Activated T-cell treated with anti-CD3 and anti-CD28 coated beads, Interleukin-2, amount 50 U/mL, for 48 hours (primary cell): ENCODE measurements around the gene REPIN1.

Source experiments
- DNase-seq, 2 experiments: peaks; one replicate each; pipeline ENCODE4 v3.0.0-alpha.2; 2020

REPIN1 gene

DNA sequence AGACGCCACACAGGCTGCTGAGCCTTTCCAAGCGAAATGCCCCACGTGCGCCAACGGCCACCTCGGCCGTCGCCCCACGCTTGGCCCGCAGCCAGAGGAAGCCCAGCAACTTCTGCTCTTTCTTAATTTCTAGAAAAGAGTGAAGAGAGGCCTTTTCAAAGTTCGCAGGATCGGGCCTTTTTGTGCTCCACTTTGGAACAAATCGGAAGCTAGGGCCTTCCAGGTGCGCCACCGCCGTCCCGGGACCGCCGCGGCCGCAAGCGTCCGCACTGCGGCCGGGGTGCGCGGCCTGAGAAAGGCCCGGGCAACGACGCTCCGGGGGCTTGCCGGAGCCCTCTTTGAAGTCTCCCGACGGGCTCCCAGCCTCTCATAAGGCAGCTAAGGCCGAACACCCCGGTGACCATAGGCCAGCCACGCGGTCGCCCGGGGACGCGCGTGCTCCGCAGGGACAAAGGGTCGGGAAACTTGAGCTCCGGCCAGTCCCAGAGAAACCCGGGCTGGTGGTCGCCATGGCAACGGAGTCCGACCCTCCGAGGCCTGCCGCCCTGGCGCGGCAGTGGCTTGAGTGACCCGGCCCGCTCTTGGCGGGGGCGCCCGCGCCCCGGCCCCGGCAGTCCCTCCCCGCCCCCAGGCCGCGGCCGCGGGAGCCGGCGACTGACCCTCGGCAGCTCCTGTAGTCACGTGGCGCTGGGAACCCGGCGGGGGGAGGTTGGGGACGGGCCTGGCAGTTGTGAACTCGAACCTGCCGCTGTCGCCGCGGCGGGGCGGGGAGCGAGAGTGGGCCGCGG lies at the start of gene REPIN1:
REPIN1 (plus strand) TSS at position 727 of the 788 bp plus-strand sequence. CDS start 890 bp downstream, outside the sequence.
- peak; percentile 86 to 88 for DNase-seq

DNA sequence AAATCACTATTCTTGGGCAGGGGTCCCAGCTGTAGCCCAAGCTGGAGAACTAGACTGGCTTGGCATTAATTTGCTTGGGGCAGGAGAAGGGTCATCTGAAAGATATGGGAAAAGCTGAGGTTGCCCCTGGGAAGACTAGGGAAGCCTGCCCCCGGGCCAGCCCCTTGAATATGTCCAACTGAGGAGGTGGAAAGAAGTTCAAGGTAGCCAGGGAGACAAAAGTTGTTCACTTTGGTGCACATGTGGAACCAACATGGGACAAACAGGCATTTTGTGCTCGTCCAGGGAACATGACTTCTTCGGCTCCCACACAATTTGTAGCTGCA lies 46.9 kb upstream of the REPIN1 start:
- peak in 1 of 2 experiments; percentile 32 for DNase-seq

- DNase-seq, result peak; percentile 72 to 74
Observed at GRCh38 chr7:150322114-150322832, 46.3 kb upstream of the REPIN1 start.

- peak; percentile 76 to 81 for DNase-seq
Observed at GRCh38 chr7:150322833-150323681, 45.6 kb upstream of the REPIN1 start, which contains the start of the genes ACTR3C and LRRC61. ACTR3C (minus strand) TSS chr7:150323545; CDS start chr7:150295296, 28,249 bp downstream. LRRC61 (plus strand) TSS chr7:150323355; CDS start chr7:150336862, 13,507 bp downstream.

GRCh38 chr7:150323682-150324372 lies 44.8 kb upstream of the REPIN1 start:
- peak in 1 of 2 experiments; percentile 66 for DNase-seq

DNA sequence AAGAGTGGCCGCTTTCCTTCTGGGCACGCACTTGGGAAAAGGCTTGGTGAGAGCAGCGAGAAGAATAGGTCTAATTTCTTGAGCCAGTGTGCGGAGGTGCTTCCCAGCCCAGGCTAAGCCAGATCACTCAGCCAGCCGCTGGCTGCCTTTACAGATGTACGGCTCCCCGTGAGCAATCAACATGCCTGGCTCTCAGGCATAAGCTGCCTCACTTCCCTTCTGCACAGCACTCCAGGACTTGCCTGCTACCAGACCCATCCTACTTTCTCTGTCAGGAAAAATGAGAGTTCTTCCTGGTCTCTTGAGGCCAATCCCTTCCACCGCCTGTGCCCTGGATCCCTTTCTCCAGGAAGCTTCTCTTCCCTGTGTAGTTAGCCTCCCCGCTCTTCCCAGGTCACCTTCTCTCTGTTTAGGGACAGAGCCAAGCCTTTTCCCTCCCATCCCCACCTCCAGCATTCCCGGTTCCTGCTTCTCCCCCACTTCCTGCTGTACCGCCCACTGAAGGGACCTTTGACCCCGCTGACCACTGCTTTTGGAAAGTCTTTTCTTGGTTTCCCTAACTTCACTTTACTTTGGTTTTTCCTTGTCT lies 44.2 kb upstream of the REPIN1 start:
- no peak for DNase-seq

DNA sequence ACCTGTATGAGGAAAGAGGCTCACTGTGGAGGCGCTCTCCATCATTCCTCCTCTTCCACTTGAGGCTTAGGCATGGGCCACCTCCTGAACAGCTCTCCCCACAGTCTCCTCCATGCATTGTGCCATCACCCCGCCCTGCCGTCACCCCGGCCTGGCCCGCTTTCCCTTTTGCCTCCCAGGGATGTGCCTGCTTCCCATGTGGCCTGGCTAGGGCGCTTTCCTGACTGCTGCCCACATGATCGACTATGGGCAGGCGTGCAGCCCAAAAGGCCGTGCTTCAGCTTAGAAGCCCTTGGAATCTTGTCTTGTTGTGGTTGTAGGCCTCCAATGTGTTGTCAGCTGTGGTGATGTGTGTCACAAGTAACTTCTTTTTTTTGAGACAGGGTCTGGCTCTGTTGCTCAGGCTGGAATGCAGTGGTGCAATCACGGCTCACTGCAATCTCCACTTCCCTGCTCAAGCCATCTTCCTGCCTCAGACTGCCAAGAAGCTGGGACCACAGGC lies 43.5 kb upstream of the REPIN1 start:
- DNase-seq, result no peak

DNA sequence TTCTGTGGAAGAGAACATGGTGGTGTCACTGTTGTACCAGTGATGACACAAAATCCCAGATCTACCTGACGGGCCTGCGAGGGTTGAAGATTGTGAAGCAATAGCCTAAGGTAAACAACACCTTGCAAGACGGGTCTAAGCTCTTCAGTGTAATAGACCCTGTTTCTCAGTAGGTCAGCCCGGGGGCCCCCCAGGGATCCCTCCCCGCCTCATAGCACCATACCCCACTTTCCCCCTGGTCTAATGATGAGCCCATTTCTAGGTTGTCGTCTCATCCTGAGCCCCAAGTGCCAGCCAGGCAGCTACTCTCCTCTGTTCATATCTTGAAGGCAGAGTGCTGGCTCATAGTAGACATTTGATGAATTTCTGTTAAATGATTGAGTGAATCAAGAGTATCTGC lies 42.7 kb upstream of the REPIN1 start:
- no peak for DNase-seq

GRCh38 chr7:150326657-150327268 lies 41.9 kb upstream of the REPIN1 start:
- DNase-seq, result no peak

- no peak for DNase-seq
Observed at GRCh38 chr7:150327308-150327707, 41.3 kb upstream of the REPIN1 start.

DNA sequence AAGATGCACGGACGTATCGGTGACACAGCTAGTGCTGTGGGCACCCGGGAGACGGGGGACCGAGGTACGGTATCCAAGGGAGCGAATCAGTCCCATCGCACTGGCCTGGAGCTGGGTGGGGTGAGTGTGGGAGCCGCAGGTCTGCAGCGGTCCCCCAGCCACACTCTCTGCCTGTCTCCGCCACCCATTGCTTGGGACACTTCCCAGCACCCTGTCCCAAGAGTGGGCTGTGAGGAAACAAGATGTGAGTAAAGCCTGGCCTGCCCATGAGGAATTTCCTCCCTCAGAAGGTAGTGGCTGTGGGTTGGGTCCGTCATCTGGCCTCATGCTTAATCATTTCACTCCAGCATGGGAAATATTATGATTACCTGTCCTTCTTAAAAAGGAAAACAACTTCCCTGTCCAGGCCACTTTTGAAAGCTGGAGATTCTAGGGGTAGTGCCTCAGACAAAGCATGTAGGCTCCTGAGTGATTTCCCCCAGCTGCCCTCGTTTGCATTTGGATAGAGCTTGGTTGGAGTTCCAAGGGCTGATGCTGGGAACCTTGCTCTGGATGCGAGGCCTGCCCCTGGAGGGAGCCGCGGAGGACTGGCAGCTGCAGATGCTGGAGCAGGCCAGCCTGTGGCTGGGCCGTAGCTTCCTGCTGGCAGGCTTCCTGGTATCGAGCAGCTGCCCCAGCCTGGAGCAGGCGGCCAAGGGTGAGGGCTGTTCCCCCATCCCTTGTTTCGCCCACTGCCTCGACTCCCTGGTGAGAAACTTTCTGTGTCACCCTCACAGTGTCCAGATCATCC lies 39.1 kb upstream of the REPIN1 start:
- DNase-seq, result no peak

DNA sequence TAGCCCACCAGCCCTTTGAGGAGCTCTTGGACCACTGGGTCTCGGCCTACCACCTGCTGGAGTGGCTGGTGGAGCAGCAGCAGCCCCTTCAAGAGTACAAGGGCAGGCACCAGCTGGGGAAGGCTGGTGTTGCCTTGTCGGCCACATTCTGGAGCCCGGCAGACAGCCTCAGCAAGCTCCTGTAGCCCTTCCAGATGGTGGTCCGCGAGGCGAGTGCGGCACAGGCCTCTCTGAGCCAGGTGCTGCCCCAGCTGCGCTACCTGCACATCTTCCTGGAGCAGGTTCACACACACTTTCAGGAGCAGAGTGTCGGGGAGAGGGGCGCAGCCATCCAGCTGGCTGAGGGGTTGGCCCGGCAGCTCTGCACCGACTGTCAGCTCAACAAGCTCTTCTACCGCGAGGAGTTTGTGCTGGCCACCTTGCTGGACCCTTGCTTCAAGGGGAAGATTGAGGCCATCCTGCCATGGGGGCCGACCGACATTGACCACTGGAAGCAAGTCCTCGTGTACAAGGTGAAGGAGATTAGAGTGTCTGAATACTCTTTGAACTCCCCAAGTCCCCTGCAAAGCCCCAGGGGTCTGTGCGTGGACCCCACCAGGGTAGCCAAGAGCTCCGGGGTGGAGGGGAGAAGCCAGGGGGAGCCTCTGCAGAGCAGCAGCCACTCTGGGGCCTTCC lies 38.3 kb upstream of the REPIN1 start:
- no peak for DNase-seq

DNA sequence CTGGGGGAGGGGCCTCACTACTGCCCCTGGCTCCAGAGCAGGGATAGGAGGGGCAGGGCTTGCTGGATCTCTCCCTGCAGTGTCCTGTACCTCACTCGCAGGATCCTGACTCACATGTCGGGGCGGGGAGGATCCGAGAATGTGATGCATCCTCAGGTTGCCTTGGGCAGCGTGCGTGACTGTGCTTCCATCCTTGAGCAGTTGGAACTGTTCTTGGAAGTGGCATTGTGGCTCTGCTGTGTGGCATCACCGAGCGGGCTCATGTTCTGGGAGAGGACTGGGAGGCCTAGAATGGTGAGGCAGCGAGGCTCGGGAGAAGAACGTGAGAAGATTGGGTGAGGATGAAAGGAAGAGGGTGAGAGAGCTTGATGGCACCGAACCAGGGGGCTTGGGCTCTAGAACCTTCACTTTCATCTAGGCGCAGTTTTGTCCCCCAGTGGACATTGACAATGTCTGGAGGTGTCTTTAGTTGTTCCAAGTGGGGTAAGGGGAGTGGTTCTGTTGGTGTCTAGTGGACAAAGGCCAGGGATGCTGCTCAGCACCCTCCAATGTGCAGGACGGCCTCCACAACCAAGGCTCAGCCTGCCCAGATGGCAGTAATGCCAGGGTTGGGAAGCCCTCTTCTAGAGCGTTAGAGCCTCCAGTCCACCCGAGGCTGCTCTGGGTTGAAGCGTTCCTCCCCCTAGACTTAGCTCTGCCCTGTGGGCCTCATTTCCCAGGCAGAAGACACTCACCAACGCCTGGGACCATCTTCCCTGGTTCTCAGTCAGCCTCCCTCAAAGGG lies 35.6 kb upstream of the REPIN1 start:
- no peak for DNase-seq

DNA sequence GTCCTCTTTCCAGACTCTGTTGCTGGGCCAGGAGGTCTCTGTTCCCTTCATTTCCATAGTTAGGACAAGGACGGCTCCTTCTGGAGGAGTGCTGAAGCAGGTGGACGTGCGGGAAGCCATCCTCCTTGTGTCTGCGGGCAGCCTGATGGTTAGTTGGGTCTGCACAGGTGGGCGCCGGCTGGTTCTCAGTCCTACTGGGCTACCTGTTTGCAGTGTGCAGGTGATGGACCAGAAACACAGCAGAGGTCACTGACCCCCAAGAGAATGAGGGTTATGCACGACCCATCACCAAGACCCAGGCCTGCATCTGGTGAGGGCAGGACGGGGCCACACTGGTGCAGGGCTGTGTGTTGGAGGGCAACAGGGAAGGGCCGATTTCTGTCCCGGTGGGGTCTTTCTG lies 35.0 kb upstream of the REPIN1 start:
- DNase-seq, result no peak

DNA sequence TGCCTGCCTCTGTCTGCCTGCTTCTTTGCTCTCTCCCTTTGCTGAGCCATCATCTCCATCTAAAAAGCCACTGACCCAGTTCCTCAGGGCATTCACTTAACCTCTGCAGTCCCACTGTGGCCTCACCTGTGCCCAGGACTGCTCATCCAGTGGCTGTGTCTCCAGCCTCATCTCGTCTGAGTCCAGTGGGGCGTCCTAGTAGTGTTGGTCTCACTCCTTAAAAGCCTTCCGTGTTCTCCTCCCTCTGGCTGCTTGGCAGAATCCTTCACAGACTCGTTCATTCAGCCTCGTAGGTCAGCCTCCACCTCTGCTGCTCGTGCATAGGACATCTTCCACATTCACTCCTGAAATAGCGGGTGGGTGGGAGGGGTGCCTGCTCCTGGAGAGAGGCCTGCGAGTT lies 34.5 kb upstream of the REPIN1 start:
- no peak for DNase-seq

DNA sequence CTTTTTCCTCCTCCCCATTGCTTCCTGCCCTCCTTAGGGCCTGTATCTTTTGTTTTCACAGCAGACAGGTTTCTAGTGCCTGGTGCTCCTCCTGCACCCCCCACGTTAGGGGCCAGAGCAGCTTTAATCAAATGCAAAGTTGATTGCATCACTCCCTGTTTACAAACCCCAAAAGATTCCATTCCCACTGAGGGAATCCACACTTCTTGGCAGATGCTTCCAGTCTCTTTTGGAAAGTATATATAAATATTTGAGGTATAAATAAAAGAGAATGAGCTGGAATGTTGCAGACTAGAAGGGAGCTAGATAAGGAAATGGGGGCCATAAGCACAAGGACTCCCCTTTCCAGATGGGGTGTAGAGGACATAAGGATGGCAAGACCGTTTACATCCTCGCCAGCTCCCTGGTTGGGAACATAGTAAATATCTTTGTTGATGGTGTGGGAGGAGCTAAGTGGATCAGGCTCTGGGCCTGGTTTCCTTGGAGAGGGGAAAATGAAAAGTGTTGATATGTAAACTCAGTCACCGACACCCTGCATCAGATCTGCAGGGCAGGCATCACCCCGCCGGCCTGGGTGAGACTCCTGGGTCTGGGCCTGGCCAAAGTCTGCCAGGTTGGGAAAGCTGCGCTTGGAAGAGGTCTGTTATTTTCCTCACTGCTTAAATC lies 33.4 kb upstream of the REPIN1 start:
- DNase-seq, result no peak

- no peak for DNase-seq
Observed at GRCh38 chr7:150335774-150336112, 32.9 kb upstream of the REPIN1 start.

DNA sequence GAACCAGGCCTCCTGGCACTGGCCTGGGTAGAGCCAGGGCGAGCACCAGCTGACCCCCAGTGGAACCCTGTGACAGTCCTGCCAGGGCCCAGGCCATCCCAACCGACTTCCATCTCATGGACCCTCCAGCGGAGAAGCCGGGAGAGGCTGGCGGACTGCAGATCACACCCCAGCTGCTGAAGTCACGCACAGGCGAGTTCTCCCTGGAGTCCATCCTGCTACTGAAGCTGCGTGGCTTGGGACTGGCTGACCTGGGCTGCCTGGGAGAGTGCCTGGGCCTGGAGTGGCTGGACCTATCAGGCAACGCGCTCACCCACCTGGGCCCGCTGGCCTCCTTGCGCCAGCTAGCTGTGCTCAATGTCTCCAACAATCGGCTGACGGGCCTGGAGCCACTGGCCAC lies 31.9 kb upstream of the REPIN1 start:
- DNase-seq, result no peak

GRCh38 chr7:150337179-150337578 lies 31.4 kb upstream of the REPIN1 start:
- no peak for DNase-seq
